A673 (cell line): ENCODE measurements around the gene DDB1. TPM values are rescaled to one million over a fixed set of nuclear protein-coding genes. Genes with fewer than 3 reads are reported as not detected.

ENCODE experiments used
- BruUV-seq: library from RNA; stranded (reverse); fragments of 400-500 nt; replicated peaks from 2 replicates; lab custom pipeline; 2021; lab: Mats Ljungman, UMichigan
- CTCF ChIA-PET: fragments of 300-600 bp; sonication (Branson Sonifier 250); formaldehyde crosslinking; loops from one replicate; lab custom pipeline; 2022; ENCODE audit warnings: antibody characterized with exemption; lab: Charles Lee
- POLR2A ChIA-PET: fragments of 300-600 bp; sonication (Branson Sonifier 250); formaldehyde crosslinking; loops from one replicate; lab custom pipeline; 2022; ENCODE audit warnings: antibody characterized with exemption; ENCODE audit not compliant: low non-redundant PET; lab: Charles Lee
- DNase-seq: peaks from one replicate; pipeline ENCODE4 v3.0.0-alpha.2; 2015; ENCODE audit warnings: low spot score
- H3K27ac ChIP-seq: fragments of 200-600 bp; sonication (generic); 2 replicates; pipeline ENCODE4 v1.5.1; 2016; ENCODE audit warnings: mixed run types, low read depth, mild to moderate bottlenecking, mixed read lengths, antibody characterized with exemption, low read length; ENCODE audit not compliant: poor library complexity, severe bottlenecking
- H3K27me3 ChIP-seq: fragments of 200-600 bp; sonication (generic); replicated peaks from 2 replicates; pipeline ENCODE4 v1.6.1; 2017; ENCODE audit warnings: mixed run types, low read depth, mild to moderate bottlenecking, mixed read lengths, antibody characterized with exemption, low read length; ENCODE audit not compliant: insufficient read depth, poor library complexity
- H3K36me3 ChIP-seq: fragments of 200-600 bp; sonication (generic); 2 replicates; pipeline ENCODE4 v1.6.1; 2016; ENCODE audit warnings: mixed run types, mild to moderate bottlenecking, mixed read lengths, antibody characterized with exemption, low read length; ENCODE audit not compliant: insufficient read depth, poor library complexity, severe bottlenecking
- H3K4me1 ChIP-seq: fragments of 200-600 bp; sonication (generic); 2 replicates; pipeline ENCODE4 v1.6.1; 2017; ENCODE audit warnings: mixed run types, mild to moderate bottlenecking, mixed read lengths, antibody characterized with exemption, low read length; ENCODE audit not compliant: insufficient read depth, poor library complexity, severe bottlenecking
- H3K4me3 ChIP-seq: fragments of 200-600 bp; sonication (generic); 2 replicates; pipeline ENCODE4 v1.5.1; 2016; ENCODE audit warnings: low read depth, mixed run types, mild to moderate bottlenecking, mixed read lengths, low read length; ENCODE audit not compliant: poor library complexity, severe bottlenecking
- H3K9me3 ChIP-seq: fragments of 200-600 bp; sonication (generic); 2 replicates; pipeline ENCODE4 v1.6.1; 2016; ENCODE audit warnings: mixed run types, low read depth, mild to moderate bottlenecking, mixed read lengths, antibody characterized with exemption, low read length; ENCODE audit not compliant: poor library complexity, severe bottlenecking
- CTCF ChIP-seq: fragments of 300-800, 200-600 bp; sonication (generic); conservative IDR thresholded peaks from 2 replicates; pipeline ENCODE4 v1.5.1; 2017; ENCODE audit warnings: low read depth, mild to moderate bottlenecking, antibody characterized with exemption, low read length, moderate library complexity, mixed read lengths
- EZH2 ChIP-seq: fragments of 200-600 bp; sonication (generic); IDR thresholded peaks from 2 replicates; pipeline ENCODE4 v1.6.1; 2017; ENCODE audit warnings: borderline replicate concordance, low read depth, mild to moderate bottlenecking, mixed read lengths, antibody characterized with exemption, low read length; ENCODE audit not compliant: poor library complexity, severe bottlenecking
- intact Hi-C: fragments of 100-400 bp; cut with micrococcal nuclease; formaldehyde crosslinking; loops from one replicate; pipeline ENCODE4 v1.10.0; 2022; ENCODE audit not compliant: unreplicated experiment
- total RNA-seq: library from RNA; stranded (reverse); gene quantifications from 2 replicates; pipeline ENCODE4 v1.2.3, GENCODE V29; 2021

DDB1 gene
- total RNA-seq, 1 experiment from 2014 or later, result 305 TPM

DNA sequence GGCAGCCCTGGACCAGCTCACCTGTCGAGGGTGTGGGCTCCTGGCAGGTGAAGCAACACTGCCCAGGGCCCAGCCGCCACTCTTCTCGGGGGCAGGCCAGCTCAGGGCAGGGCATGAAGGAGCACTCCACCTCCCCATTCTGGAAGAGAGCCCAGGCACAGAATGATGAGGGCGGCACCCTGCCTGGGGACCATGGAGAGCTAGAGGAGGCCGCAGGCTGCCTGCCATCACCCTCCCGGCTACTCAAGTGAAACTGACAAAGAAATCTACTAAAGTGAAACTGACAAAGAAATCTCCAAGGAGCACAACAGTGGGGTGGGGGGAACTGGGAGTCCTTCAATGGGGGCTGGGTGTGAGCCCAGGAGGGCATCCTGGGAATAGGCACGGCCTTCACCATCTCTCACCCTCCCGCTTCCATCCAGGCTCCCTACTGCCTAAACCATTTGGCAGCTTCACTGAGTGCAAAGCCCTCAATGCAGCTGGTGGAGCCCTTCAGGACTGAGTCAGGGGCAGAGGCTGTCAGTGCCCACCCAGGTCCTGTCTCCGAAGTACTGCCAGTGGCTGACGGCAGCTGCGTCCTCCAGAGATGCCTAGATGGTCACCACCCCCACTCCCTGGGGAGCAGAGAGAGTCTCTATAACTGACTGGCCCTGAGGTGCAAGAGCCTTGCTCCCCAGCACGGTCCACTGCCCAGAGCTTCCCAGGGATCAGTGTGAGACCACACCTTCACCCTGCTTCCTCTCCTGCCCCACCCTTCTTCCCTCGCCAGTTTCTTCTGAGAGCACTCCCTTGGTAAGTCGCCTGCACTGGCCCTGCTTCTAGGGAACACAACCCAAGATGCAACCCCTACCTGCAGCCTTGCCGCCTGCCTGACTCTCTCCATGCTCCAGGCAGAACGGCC is 59.5 kb downstream of the DDB1 start:
- no peaks in the 10 kb centered on the region for H3K9me3 ChIP-seq
- TF ChIP-seq CTCF, result no peak
- TF ChIP-seq EZH2, result no peak
- no peak overlapping the region for H3K4me3 ChIP-seq
- no peaks in the 10 kb centered on the region for H3K36me3 ChIP-seq
- DNase-seq, result no peak
- H3K27ac ChIP-seq, result no peak overlapping the region
- H3K4me1 ChIP-seq, result no peaks in the 10 kb centered on the region
- H3K27me3 ChIP-seq, result no peaks in the 10 kb centered on the region
- intact Hi-C loops, result no loop called here
- ChIA-PET CTCF (no interaction called here), POLR2A (no interaction called here)
- BruUV-seq, result no TSS peak

- Histone ChIP-seq H3K27me3 (no peaks in the 10 kb centered on the region), H3K4me3 (no peak overlapping the region), H3K9me3 (no peaks in the 10 kb centered on the region), H3K4me1 (no peaks in the 10 kb centered on the region), H3K27ac (no peak overlapping the region), H3K36me3 (no peaks in the 10 kb centered on the region)
- CTCF ChIA-PET, result no interaction called here
- no peak for DNase-seq
- no TSS peak for BruUV-seq
- no peak for TF ChIP-seq CTCF
- TF ChIP-seq EZH2, result no peak
- intact Hi-C loops, result no loop called here
- POLR2A ChIA-PET, result no interaction called here
These were observed 60.2 kb downstream of the DDB1 start for GRCh38 chr11:61272731-61273130.

DNA sequence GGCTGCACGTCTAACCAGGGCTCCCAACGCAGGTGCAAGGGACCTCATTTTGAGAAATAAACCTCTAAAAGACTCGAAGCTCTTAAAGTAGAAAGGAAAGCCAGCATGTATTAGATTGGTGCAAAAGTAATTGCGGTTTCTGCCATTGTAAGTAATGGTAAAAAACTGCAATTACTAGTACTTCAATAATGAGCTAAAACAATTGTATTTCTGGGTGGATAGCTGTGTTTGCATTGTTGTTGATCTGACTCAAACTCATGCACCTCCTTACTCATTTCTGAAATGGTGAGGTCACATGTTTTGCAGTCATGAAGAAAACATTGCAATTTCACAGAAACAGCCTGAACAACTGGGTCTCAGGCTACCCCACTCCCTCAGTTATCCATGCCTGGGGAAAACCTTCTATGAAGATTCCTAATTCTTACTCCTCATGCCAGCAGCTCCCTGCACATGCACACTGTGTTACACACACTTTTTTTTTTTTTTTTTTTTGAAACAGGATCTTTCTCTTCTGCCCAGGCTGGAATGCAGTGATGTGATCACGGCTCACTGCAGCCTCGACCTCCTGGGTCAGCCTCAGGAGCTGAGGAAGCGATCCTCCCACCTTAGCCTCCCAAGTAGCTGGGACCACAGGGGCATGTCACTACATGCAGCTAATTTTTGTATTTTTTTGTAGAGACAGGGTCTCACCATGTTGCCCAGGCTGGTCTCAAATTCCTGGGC is 62.4 kb downstream of the DDB1 start:
- DNase-seq, result no peak
- no peaks in the 10 kb centered on the region for H3K36me3 ChIP-seq
- TF ChIP-seq CTCF (no peak), EZH2 (no peak)
- intact Hi-C loops, result no loop called here
- POLR2A ChIA-PET, result no interaction called here
- no peaks in the 10 kb centered on the region for H3K4me1 ChIP-seq
- CTCF ChIA-PET, result no interaction called here
- no TSS peak for BruUV-seq
- H3K4me3 ChIP-seq, result no peak overlapping the region
- H3K9me3 ChIP-seq, result no peaks in the 10 kb centered on the region
- no peaks in the 10 kb centered on the region for H3K27me3 ChIP-seq
- H3K27ac ChIP-seq, result no peak overlapping the region
